ENCODE data around the gene TAF3. TPM values are rescaled to one million over a fixed set of nuclear protein-coding genes. Genes with fewer than 3 reads are reported as not detected.

Gene TAF3
- total RNA-seq, 2 donors from 2014 or later = 9.9 to 10.8 TPM

- intact Hi-C loops (cut with DNase I) = loop anchor here in 1 of 2 donors (5.0 kb wide), 1 partner anchor 900 kb away; no protein-coding TSS in a partner anchor
- no peak for DNase-seq (ENCODE audit: low spot score)
Observed at GRCh38 chr10:7952266-7952665, 134.0 kb downstream of the TAF3 start.

GRCh38 chr10:7953447-7953846, 135.1 kb downstream of the TAF3 start:
- no peak for DNase-seq (ENCODE audit: low spot score)
- intact Hi-C loops (cut with DNase I) = loop anchor here in 1 of 2 donors (5.0 kb wide), 1 partner anchor 901 kb away; no protein-coding TSS in a partner anchor

- DNase-seq (ENCODE audit: low spot score) = no peak
- intact Hi-C loops (cut with DNase I) = no loop called here
Observed at GRCh38 chr10:7955446-7955845, 137.1 kb downstream of the TAF3 start.

- intact Hi-C loops (cut with DNase I) = no loop called here
- DNase-seq (ENCODE audit: low spot score) = no peak
Observed at GRCh38 chr10:7956508-7956907, 138.2 kb downstream of the TAF3 start.

- DNase-seq (ENCODE audit: low spot score) = no peak
Observed at GRCh38 chr10:7957591-7957990, 139.3 kb downstream of the TAF3 start.

GRCh38 chr10:7958442-7958841, 140.1 kb downstream of the TAF3 start:
- intact Hi-C loops (cut with DNase I) = no loop called here
- DNase-seq (ENCODE audit: low spot score) = no peak

More at GRCh38 chr10:7957591-7957990, 139.3 kb downstream of the TAF3 start:
- intact Hi-C loops (cut with DNase I) = no loop called here

GRCh38 chr10:7960108-7960507, 141.8 kb downstream of the TAF3 start:
- intact Hi-C loops (cut with DNase I) = no loop called here

GRCh38 chr10:7962592-7962991, 144.3 kb downstream of the TAF3 start:
- DNase-seq (ENCODE audit: low spot score) = no peak
- intact Hi-C loops (cut with DNase I) = no loop called here

More at GRCh38 chr10:7960108-7960507, 141.8 kb downstream of the TAF3 start:
- no peak for DNase-seq (ENCODE audit: low spot score)

- intact Hi-C loops (cut with DNase I) = no loop called here
- DNase-seq (ENCODE audit: low spot score) = no peak
Observed at GRCh38 chr10:7965457-7965856, 147.2 kb downstream of the TAF3 start.

GRCh38 chr10:7967035-7967434, 148.7 kb downstream of the TAF3 start:
- intact Hi-C loops (cut with DNase I) = no loop called here

GRCh38 chr10:7968510-7969112, 150.3 kb downstream of the TAF3 start:
- intact Hi-C loops (cut with DNase I) = no loop called here
- no peak for DNase-seq (ENCODE audit: low spot score)

More at GRCh38 chr10:7967035-7967434, 148.7 kb downstream of the TAF3 start:
- no peak for DNase-seq (ENCODE audit: low spot score)

- DNase-seq (ENCODE audit: low spot score) = no peak
- intact Hi-C loops (cut with DNase I) = no loop called here
Observed at GRCh38 chr10:7969623-7970022, 151.3 kb downstream of the TAF3 start.

- intact Hi-C loops (cut with DNase I) = no loop called here
- DNase-seq (ENCODE audit: low spot score) = no peak
Observed at GRCh38 chr10:7971949-7972348, 153.6 kb downstream of the TAF3 start.

- DNase-seq (ENCODE audit: low spot score) = no peak
- intact Hi-C loops (cut with DNase I) = no loop called here
Observed at GRCh38 chr10:7972367-7972766, 154.1 kb downstream of the TAF3 start.

- no peak for DNase-seq (ENCODE audit: low spot score)
Observed at GRCh38 chr10:7980196-7980595, 161.9 kb downstream of the TAF3 start.

GRCh38 chr10:7982727-7983126, 164.4 kb downstream of the TAF3 start:
- intact Hi-C loops (cut with DNase I) = no loop called here
- no peak for DNase-seq (ENCODE audit: low spot score)

More at GRCh38 chr10:7980196-7980595, 161.9 kb downstream of the TAF3 start:
- intact Hi-C loops (cut with DNase I) = no loop called here

- intact Hi-C loops (cut with DNase I) = no loop called here
- DNase-seq (ENCODE audit: low spot score) = no peak
Observed at GRCh38 chr10:7984325-7984724, 166.0 kb downstream of the TAF3 start.

- DNase-seq (ENCODE audit: low spot score) = no peak
- intact Hi-C loops (cut with DNase I) = no loop called here
Observed at GRCh38 chr10:7984896-7985295, 166.6 kb downstream of the TAF3 start.

GRCh38 chr10:7986851-7987250, 168.5 kb downstream of the TAF3 start:
- no peak for DNase-seq (ENCODE audit: low spot score)
- intact Hi-C loops (cut with DNase I) = no loop called here

- DNase-seq (ENCODE audit: low spot score) = no peak
- intact Hi-C loops (cut with DNase I) = no loop called here
Observed at GRCh38 chr10:7988989-7989388, 170.7 kb downstream of the TAF3 start.

- DNase-seq (ENCODE audit: low spot score) = no peak
- intact Hi-C loops (cut with DNase I) = no loop called here
Observed at GRCh38 chr10:7998831-7999230, 180.5 kb downstream of the TAF3 start.

Data from posterior vena cava (tissue), 2 donors.